Thoracic aorta (tissue), 2 donors: ENCODE measurements around the gene NAB2. TPM values are rescaled to one million over a fixed set of nuclear protein-coding genes. Genes with fewer than 3 reads are reported as not detected.

Experiments
- ATAC-seq: fragments of 150-250 bp; one replicate; pipeline ENCODE4 v1.8.0; 2017; ENCODE audit warnings: low read depth; ENCODE audit not compliant: insufficient number of reproducible peaks, low FRiP score
- DNase-seq: peaks from one replicate; pipeline ENCODE4 v3.0.0-alpha.2; 2020; ENCODE audit warnings: low spot score
- H3K27ac ChIP-seq, 2 donors: fragments of 200-600 bp; sonication (generic); 1 replicate in 1 of 2; 2 replicates in 1 of 2; pipeline ENCODE4 v1.5.1; 2016; ENCODE audit warnings: mild to moderate bottlenecking in 2 of 2, moderate library complexity in 2 of 2
- H3K27me3 ChIP-seq: fragments of 200-600 bp; sonication (generic); replicated peaks from 2 replicates; pipeline ENCODE4 v1.6.0; 2016; ENCODE audit warnings: mild to moderate bottlenecking; ENCODE audit not compliant: insufficient read depth
- H3K36me3 ChIP-seq: fragments of 200-600 bp; sonication (generic); one replicate; pipeline ENCODE4 v1.5.1; 2016
- H3K4me1 ChIP-seq, 2 donors: fragments of 200-600 bp; sonication (generic); 1 replicate in 1 of 2; 2 replicates in 1 of 2; pipeline versions ENCODE4 v1.5.1 to v1.6.0; 2016; ENCODE audit warnings: low read depth in 2 of 2, mild to moderate bottlenecking in 1 of 2; ENCODE audit not compliant: control insufficient read depth in 1 of 2
- H3K4me3 ChIP-seq: fragments of 200-600 bp; sonication (generic); 2 replicates; pipeline ENCODE4 v1.5.1; 2016; ENCODE audit warnings: mild to moderate bottlenecking
- H3K9me3 ChIP-seq: fragments of 200-600 bp; sonication (generic); 2 replicates; pipeline ENCODE4 v1.5.1; 2016
- total RNA-seq, 2 donors: library from RNA; depleted of rRNA; stranded (reverse); fragments of >200 nt; gene quantifications; one replicate each; pipeline versions ENCODE4 v1.1.0 to v1.2.3, GENCODE V29; 2016
- TF ChIP-seq, protein P1 (sequence below): fragments of 200-600 bp; sonication (generic); IDR thresholded peaks from one replicate; pipeline ENCODE4 v1.5.1; 2019; ENCODE audit warnings: antibody characterized with exemption

Gene NAB2
- total RNA-seq, 2 donors from 2014 or later: 30.5 to 39.3 TPM

DNA sequence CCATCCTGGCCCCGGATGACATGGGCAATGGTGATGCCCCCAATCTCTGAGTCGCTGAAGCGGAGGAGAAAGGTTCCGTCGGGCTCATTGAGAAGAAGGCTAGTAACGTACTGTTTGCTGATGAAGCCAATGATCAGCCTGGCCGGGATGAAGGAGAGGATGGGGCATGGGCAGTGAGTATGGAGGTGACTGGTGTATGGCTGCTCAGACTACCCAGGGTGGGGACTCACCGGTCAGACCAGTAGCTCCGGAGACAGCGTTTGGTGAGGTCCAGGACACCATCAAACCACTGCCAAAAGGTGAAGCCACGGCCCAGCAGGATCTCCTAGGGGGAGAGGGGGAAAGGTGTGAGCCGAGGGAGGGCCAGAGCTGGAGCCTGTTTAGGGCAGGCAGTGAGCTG is 10.9 kb downstream of the NAB2 start:
- DNase-seq (no peak), ATAC-seq (no peak)
- H3K4me1 ChIP-seq: peaks cover 0 to 5% of the 10 kb centered on the region in 2 donors
- no peak overlapping the region for H3K27ac ChIP-seq
- no peak overlapping the region for H3K4me3 ChIP-seq
- no peaks in the 10 kb centered on the region for H3K27me3 ChIP-seq
- H3K9me3 ChIP-seq: no peaks in the 10 kb centered on the region
- TF ChIP-seq, protein P1, sequence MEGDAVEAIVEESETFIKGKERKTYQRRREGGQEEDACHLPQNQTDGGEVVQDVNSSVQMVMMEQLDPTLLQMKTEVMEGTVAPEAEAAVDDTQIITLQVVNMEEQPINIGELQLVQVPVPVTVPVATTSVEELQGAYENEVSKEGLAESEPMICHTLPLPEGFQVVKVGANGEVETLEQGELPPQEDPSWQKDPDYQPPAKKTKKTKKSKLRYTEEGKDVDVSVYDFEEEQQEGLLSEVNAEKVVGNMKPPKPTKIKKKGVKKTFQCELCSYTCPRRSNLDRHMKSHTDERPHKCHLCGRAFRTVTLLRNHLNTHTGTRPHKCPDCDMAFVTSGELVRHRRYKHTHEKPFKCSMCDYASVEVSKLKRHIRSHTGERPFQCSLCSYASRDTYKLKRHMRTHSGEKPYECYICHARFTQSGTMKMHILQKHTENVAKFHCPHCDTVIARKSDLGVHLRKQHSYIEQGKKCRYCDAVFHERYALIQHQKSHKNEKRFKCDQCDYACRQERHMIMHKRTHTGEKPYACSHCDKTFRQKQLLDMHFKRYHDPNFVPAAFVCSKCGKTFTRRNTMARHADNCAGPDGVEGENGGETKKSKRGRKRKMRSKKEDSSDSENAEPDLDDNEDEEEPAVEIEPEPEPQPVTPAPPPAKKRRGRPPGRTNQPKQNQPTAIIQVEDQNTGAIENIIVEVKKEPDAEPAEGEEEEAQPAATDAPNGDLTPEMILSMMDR: no peak
- peaks cover 65% of the 10 kb centered on the region for H3K36me3 ChIP-seq

DNA sequence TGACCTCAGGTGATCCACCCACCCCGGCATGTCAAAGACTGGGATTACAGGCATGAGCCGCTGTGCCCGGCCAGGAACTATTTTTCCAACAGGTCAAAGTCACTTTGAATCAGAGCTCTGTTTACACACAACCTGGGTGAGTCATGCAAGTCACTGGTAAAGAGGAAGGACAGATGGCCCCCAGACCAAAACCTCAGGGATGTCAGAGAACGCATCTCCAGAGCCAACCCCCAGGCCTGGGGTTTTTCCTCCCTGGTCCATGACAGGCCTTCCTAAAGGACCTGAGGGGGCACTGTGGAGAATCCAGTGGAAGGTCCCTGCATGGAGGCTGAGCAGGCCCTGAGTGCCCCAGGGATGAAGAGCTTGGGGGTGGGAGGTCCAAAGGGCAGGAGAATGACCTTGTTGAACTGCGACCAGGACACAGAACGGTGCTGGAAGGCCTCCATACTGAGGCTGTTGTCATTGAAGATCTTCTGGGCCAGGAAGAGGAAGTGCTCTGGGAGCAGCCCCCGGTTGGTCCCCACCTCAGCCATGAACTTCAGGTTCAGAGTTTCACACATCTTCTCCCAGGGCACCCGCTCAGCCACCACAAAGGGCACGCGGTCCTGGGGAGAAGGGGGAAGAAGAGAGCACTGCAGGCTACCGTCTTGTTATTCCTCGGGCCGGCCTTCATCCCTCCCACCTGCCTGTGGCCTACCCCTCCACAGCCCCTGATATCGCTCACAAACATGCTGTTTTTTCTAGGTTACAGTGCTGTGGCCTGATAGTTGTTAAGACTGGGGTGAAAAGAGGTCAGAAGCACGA is 13.2 kb downstream of the NAB2 start:
- DNase-seq (no peak), ATAC-seq (no peak)
- no peak overlapping the region for H3K4me3 ChIP-seq
- H3K9me3 ChIP-seq: no peaks in the 10 kb centered on the region
- TF ChIP-seq, protein P1: no peak
- H3K4me1 ChIP-seq: no peaks in the 10 kb centered on the region
- H3K27ac ChIP-seq: no peak overlapping the region
- peaks cover 66% of the 10 kb centered on the region for H3K36me3 ChIP-seq
- H3K27me3 ChIP-seq: no peaks in the 10 kb centered on the region

DNA sequence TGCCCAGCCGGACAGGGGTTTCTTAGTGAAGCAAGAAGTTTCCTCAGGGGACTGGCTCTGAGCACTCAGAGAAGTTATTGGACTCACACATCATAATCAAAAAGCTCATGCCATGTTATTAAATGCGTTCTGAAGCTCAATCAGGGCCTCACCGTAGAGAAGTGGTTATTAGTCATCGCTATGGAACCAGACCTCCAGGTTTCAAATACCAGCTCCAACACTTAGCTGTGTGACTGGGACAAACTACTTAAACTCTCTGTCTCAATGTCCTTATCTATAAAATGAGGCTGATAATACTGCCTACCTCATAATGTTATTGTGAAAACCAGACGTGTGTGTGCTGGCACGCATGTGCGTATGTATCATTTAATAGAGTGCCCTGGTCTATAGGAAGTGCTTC is 14.9 kb downstream of the NAB2 start:
- Histone ChIP-seq H3K9me3 (no peaks in the 10 kb centered on the region), H3K36me3 (peaks cover 59% of the 10 kb centered on the region), H3K27ac (no peak overlapping the region), H3K4me3 (no peak overlapping the region), H3K4me1 (peaks cover 5 to 17% of the 10 kb centered on the region in 2 donors), H3K27me3 (no peaks in the 10 kb centered on the region)
- DNase-seq (no peak), ATAC-seq (no peak)
- TF ChIP-seq, protein P1: no peak

DNA sequence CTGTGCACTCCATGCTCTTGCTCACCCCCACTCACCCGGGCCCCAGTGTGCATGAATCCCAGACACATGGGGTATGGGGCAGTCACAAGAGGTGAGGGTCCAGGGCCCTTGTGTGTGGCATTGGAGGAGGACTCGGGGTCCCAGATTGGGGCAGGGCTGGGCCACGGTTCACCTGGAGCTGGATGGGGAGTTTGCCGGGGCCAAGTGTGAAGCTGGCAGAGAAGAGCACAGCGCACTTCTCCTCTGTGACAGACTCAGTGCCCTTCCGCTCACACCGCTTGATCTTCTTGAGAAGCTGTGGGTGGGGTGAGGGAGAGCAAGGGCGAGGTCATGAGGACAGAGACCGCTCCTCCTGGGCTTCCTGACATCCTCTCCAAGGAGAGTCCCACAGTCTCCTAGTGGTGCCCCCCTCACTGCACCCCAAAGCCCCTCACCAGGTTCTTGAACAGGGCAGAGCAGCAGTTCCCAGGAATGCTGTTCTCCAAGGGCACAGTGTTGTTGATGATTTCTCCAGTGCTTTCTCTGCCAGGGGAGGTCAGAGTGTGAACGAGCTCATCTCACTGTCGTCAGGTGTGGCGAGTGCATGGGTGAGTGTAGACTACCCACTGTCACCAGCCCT is 15.5 kb downstream of the NAB2 start:
- H3K27me3 ChIP-seq: no peaks in the 10 kb centered on the region

More for the DNA sequence above, 15.5 kb downstream of the NAB2 start:
- peaks cover 53% of the 10 kb centered on the region for H3K36me3 ChIP-seq
- H3K9me3 ChIP-seq: no peaks in the 10 kb centered on the region
- TF ChIP-seq, protein P1: no peak
- H3K4me3 ChIP-seq: no peak overlapping the region
- H3K27ac ChIP-seq: no peak overlapping the region
- DNase-seq (no peak), ATAC-seq (no peak)
- H3K4me1 ChIP-seq: peaks cover 10 to 21% of the 10 kb centered on the region in 2 donors
